ENCODE measurements around the gene MROH2B. TPM values are rescaled to one million over a fixed set of nuclear protein-coding genes. Genes with fewer than 3 reads are reported as not detected.

MROH2B gene
- total and polyA plus RNA-seq, 2 of the 13 experiments (the other 11 are each of a cell fraction or from before 2014, with no cell fraction given), result not detected

DNA sequence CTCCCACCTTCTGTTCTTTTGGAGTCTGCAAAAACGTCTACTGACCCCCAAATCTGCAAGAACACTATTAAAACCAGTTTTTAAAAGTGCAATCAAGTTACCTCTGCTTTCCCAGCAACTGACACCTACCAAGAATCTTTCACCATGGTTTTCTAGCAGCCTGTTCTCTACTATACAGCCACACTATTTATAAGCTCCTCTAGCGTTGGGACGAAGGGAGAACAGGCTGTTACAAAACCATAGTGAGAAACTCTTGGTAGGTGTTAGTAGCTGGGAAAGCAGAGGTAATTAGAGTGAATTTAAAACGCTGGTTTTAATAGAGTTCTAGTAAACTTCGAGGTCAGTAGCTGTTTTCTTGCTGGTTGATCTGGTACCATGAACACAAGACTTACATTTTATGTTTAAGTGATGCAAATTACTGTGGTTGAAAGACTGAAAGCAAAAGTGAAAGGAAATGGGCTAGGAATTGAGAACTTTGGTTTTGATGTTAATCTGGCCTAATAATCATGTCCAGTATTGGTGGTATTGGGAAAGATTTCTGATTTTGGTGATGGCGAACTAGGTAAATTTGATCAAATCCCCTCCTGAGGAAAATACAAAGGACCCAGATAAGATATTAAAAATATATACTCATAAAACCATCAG is 5.3 kb downstream of the MROH2B start:
- FAIRE-seq (no peak), DNase-seq (ENCODE audit: low spot score) (no peak), ATAC-seq (no peak)
- Histone ChIP-seq H4K20me1 (ENCODE audit: insufficient read depth, low read length) (no peaks in the 10 kb centered on the region), H3K9ac (ENCODE audit: insufficient read depth, low read depth, low read length) (no peak overlapping the region), H3K27me3 (ENCODE audit: control insufficient read depth in 1 of 2, insufficient read depth in 2 of 2, low read length in 2 of 2) (no peaks in the 10 kb centered on the region), H3K4me3 (replicated peaks in 1 of 3; ENCODE audit: insufficient read depth in 1 of 3, low read depth in 2 of 3, low read length in 3 of 3) (no peak overlapping the region), H2AFZ (ENCODE audit: low read length) (no peak overlapping the region), H3K36me3 (replicated peaks in 1 of 2; ENCODE audit: control insufficient read depth in 1 of 2, insufficient read depth in 2 of 2, low read length in 2 of 2) (no peaks in the 10 kb centered on the region), H3K4me2 (ENCODE audit: low read depth, low read length) (no peak overlapping the region), H3K27ac (ENCODE audit: extremely low read length, insufficient read depth, low read length) (no peak overlapping the region), H3K79me2 (ENCODE audit: insufficient read depth, low read length) (no peaks in the 10 kb centered on the region), H3K9me3 (ENCODE audit: low read length) (no peaks in the 10 kb centered on the region), H3K4me1 (ENCODE audit: insufficient read depth, low read length) (no peaks in the 10 kb centered on the region)
- TF ChIP-seq, protein P1, sequence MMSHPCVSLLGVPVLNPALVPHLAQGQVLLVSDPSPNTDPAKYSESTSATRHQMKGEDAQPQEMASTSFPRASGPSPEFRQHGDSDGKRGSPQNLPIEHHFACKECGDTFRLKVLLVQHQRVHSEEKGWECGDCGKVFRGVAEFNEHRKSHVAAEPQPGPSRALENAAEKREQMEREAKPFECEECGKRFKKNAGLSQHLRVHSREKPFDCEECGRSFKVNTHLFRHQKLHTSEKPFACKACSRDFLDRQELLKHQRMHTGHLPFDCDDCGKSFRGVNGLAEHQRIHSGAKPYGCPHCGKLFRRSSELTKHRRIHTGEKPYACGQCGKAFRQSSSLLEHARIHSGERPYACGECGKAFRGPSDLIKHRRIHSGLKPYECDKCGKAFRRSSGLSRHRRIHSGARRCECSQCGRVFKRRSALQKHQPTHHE (CRISPR knock-in tag; IDR thresholded peaks at IDR 0.05; ENCODE audit: borderline replicate concordance), result no peak
- TF ChIP-seq, protein P2, sequence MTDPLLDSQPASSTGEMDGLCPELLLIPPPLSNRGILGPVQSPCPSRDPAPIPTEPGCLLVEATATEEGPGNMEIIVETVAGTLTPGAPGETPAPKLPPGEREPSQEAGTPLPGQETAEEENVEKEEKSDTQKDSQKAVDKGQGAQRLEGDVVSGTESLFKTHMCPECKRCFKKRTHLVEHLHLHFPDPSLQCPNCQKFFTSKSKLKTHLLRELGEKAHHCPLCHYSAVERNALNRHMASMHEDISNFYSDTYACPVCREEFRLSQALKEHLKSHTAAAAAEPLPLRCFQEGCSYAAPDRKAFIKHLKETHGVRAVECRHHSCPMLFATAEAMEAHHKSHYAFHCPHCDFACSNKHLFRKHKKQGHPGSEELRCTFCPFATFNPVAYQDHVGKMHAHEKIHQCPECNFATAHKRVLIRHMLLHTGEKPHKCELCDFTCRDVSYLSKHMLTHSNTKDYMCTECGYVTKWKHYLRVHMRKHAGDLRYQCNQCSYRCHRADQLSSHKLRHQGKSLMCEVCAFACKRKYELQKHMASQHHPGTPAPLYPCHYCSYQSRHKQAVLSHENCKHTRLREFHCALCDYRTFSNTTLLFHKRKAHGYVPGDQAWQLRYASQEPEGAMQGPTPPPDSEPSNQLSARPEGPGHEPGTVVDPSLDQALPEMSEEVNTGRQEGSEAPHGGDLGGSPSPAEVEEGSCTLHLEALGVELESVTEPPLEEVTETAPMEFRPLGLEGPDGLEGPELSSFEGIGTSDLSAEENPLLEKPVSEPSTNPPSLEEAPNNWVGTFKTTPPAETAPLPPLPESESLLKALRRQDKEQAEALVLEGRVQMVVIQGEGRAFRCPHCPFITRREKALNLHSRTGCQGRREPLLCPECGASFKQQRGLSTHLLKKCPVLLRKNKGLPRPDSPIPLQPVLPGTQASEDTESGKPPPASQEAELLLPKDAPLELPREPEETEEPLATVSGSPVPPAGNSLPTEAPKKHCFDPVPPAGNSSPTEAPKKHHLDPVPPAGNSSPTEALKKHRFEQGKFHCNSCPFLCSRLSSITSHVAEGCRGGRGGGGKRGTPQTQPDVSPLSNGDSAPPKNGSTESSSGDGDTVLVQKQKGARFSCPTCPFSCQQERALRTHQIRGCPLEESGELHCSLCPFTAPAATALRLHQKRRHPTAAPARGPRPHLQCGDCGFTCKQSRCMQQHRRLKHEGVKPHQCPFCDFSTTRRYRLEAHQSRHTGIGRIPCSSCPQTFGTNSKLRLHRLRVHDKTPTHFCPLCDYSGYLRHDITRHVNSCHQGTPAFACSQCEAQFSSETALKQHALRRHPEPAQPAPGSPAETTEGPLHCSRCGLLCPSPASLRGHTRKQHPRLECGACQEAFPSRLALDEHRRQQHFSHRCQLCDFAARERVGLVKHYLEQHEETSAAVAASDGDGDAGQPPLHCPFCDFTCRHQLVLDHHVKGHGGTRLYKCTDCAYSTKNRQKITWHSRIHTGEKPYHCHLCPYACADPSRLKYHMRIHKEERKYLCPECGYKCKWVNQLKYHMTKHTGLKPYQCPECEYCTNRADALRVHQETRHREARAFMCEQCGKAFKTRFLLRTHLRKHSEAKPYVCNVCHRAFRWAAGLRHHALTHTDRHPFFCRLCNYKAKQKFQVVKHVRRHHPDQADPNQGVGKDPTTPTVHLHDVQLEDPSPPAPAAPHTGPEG (CRISPR knock-in tag; IDR thresholded peaks at IDR 0.05), result no peak
- no peak for TF ChIP-seq FOXA1 (IDR thresholded peaks at IDR 0.05)
- no peak for TF ChIP-seq FOXA1 (CRISPR knock-in tag; IDR thresholded peaks at IDR 0.05)
- no peak for TF ChIP-seq ZSCAN20 (CRISPR knock-in tag; IDR thresholded peaks at IDR 0.05; ENCODE audit: borderline replicate concordance)
- TF ChIP-seq ELF3 (CRISPR knock-in tag; IDR thresholded peaks at IDR 0.05), result no peak
- no peak for TF ChIP-seq ZNF329 (CRISPR knock-in tag; IDR thresholded peaks at IDR 0.05; ENCODE audit: low read depth)
- no peak for TF ChIP-seq NFYB (CRISPR knock-in tag; IDR thresholded peaks at IDR 0.05)
- no peak for TF ChIP-seq ZNF552 (CRISPR knock-in tag; IDR thresholded peaks at IDR 0.05; ENCODE audit: borderline replicate concordance)
- no peak for TF ChIP-seq SRF (IDR thresholded peaks at IDR 0.05; ENCODE audit: low read depth, low read length)
- no peak for TF ChIP-seq SSRP1 (CRISPR knock-in tag; IDR thresholded peaks at IDR 0.05)
- no peak for TF ChIP-seq RBFOX2 (IDR thresholded peaks at IDR 0.05; ENCODE audit: low read depth, low read length)
- ChIA-PET POLR2A (no interaction called here), CTCF (ENCODE audit: low intra/inter-chr PET ratio, low total read pairs) (no interaction called here)
- intact Hi-C loops (cut with micrococcal nuclease; ENCODE audit: unreplicated experiment) (no loop called here), in situ Hi-C loops (cut with HindIII; ENCODE audit: extremely low pct_ligation_motif_present, low pct_unique_long_range_greater_than_20kb) (no loop called here)
- 45% methylated on average over 5 of the region's 6 CpGs for WGBS (ENCODE audit: low lambda C conversion rate)
- no TSS peak for BruUV-seq (replicated peaks)

Measured in HepG2 (cell line).